Activated CD4-positive, alpha-beta T cell treated with anti-CD3 and anti-CD28 coated beads for 4 hours (primary cell): ENCODE data around the gene CBFA2T3.

Experiments used
- DNase-seq, 2 donors: peaks; one replicate each; pipeline ENCODE4 v3.0.0-alpha.2; 2020

Gene CBFA2T3

GRCh38 chr16:88830258-88830657 is 146.7 kb downstream of the CBFA2T3 start:
- DNase-seq, result no peak

- DNase-seq, result no peak
Measured at GRCh38 chr16:88828711-88829110, 148.3 kb downstream of the CBFA2T3 start.

- DNase-seq, result no peak
Measured at GRCh38 chr16:88827727-88828126, 149.3 kb downstream of the CBFA2T3 start.

GRCh38 chr16:88826070-88826840 is 150.8 kb downstream of the CBFA2T3 start:
- no peak for DNase-seq

GRCh38 chr16:88825146-88825545 is 151.9 kb downstream of the CBFA2T3 start:
- no peak for DNase-seq
